ENCODE results near the gene NCOA1. TPM values are rescaled to one million over a fixed set of nuclear protein-coding genes. Genes with fewer than 3 reads are reported as not detected.
"Not testable (repeated sequence)": the region's sequence is repeated elsewhere in the genome, so short reads cannot be mapped to it uniquely, and the experiment has no call there.

NCOA1 gene
- polyA plus RNA-seq (2012; ENCODE audit: insufficient read depth, insufficient read length): 10.0 TPM

DNA sequence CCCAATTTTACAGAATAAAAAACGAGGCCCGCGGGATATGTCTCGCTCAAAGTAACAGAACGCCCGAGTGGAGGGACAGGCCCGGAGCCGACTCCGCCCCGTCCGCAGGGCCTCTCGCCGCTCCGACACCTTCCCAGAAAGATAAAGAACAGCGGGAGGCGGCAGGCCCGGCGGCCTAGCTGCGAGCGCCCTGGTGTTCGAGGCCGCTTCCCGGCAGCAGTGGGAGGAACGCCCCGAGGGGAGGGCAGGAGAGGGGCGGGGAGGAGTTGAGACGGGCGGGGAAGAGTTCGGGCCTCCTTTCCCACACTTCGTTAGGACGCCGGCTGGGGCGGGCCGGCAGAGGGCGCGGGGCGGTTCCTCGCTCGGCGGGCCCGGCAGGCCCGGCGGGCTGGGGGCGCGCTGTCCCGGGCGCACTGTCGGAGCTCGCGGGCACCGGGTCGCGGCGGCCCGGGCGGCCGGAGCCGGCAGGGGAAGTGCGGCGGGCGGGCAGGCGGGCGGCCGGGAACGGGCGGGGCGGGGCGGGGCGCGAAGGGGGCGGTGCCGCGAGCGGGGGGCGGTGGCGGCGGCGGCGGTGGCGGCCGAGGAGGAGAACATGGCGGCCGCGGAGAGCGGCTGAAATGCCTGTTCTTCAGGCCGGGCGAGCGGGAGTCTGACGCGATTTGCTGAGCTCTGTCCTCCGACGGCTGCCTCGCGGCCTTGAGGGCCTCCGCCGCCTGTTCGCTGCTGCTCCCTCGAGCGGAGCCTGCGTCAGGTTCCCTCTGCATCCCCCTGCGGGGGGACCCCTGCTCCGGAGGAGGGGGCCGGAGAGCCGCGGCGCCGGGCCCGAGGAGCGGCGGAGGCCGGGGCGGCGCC, at the start of gene NCOA1:
NCOA1 (plus strand) TSS at position 565 of the 852 bp plus-strand sequence. CDS start 167,424 bp downstream, outside the sequence.
- peak within 1 kb of the TSS; percentile 70 for H3K4me3 ChIP-seq (ENCODE audit: low read length)
- DNase-seq (ENCODE audit: low read depth, low spot score): peak; percentile 85

DNA sequence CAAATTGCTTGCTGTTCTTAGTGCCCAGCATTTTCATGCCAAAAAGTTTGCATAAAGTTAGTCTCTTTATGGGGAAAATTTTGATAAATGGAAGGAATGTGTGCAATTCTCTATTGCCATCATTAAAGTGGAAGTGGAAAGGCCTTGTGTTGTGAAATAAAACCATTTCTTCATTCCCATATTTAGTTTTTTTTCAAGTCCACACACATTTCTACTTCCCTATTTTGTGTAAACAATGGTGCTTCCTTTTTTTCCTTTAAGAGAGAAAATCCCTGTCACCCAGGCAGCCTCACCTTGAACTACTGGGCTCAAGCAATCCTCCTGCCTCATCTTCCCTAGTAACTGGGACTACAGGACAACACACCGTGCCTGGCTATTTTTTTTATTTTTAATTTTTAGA, 42.3 kb upstream of the NCOA1 start:
- no peak for DNase-seq (ENCODE audit: low read depth, low spot score)

DNA sequence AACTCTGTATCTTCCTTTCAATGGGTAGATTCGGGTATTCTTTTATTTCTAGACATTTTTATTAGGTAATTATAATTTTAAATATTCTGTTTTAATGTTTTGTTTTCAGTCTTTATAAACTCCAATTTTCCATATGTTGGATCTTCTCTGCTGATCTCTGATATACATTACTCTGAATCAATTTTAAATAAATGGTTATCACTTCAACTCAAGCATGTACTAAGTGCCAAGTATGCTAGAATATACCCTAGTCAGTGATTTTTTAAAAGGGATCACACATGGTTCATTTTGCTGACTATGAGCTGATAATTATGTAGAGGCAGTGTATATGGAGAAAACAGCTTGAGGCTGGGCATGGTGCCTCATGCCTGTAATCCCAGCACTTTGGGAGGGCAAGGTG, 41.7 kb upstream of the NCOA1 start:
- no peak overlapping the region for H3K4me3 ChIP-seq (ENCODE audit: low read length)
- no peak for DNase-seq (ENCODE audit: low read depth, low spot score)

More for the DNA sequence above, 42.3 kb upstream of the NCOA1 start:
- no peak overlapping the region for H3K4me3 ChIP-seq (ENCODE audit: low read length)

DNA sequence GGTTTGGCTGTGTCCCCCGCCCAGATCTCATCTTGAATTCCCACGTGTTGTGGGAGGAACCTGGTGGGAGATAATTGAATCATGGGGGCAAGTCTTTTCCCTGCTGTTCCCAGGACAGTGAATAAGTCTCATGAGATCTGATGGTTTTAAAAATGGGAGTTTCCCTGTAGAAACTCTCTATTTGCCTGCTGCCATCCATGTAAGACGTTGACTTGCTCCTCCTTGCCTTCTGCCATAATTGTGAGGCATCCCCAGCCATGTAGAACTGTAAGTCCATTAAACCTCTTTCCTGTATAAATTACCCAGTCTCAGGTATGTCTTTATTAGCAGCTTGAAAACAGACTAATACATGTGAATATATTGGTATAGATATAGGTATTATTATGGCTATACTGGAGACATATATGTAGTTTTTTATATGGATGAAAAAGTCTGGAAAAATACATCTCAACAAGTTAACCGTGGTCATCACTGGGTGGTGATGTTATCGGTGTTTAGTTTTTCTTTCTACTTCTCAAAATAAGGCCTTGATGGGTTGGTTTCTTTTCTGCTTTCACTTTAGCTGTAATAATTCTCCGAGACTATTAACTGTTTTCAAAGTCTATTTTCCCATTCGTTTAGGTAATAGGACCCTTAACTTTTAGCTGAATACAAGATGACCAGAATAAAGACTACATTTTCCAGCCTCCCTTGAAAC, 39.1 kb upstream of the NCOA1 start:
- DNase-seq (ENCODE audit: low read depth, low spot score): no peak
- H3K4me3 ChIP-seq (ENCODE audit: low read length): no peak overlapping the region

DNA sequence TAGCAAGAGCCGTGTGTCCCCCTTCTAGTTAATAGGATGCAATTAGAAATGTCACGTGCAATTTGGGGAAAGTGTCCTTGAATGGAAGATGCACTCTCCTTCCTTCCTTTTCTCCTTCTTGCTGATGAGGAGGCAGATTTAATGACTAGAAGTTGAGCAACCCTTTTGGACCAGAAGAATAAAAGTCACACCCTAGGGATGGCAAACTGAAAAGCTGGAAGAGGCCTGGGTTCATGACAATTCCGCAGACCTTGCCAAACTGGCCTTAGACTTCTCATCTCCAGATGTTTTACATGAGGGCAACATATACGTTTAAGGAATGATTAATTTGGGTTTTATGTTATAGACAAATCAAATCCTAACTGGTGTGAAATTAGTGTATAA, 38.6 kb upstream of the NCOA1 start:
- no peak overlapping the region for H3K4me3 ChIP-seq (ENCODE audit: low read length)
- DNase-seq (ENCODE audit: low read depth, low spot score): no peak

DNA sequence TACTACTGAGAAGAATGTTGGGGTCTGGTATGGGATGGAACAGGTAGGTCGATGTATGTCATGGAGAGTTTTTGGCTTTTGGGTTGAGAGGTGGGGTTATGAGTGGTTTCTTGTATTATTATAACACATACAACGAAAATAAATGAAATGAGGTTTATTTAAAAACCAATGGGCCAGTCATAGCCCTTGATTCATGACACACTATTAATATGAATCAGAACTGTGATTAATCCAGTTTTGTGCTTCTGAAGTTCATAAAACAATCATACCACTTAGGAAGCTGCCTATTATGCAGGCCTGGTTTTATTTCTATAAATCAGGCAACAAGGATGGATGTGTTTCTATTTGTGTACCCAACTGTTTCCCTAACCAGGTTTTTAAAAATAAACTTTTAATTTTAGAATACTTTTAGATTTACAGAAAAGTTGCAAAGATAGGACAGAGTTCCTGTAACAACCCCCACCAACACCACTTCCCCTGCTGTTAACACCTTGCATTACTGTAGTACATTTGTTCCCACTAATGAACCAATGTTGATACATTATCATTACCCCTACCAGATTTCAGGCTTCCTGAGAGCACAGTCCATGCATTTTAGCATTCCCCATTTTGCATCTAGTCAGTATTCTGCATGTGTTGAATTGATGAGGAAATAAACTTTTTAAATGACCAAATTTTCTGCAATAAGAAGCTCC, 37.5 kb upstream of the NCOA1 start:
- H3K4me3 ChIP-seq (ENCODE audit: low read length): no peak overlapping the region
- DNase-seq (ENCODE audit: low read depth, low spot score): no peak

DNA sequence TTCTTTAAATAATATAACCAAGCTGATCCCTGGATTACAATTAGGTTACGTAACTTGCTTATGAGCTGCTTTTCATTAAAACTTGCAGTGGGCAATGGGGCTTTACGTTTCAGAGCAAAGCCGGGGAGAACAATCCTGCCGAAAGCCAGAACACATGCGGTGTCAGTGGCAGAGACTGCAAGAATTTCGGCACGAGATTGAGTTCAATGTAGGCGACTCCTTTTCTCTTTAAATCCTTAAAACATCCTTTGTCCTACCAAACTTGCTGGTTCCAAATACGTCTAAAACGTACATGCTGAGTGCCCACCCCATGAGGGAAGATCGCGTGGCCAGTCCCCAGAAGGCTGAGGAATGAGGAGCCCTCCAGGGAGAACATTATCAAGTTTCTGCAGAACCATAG, 36.8 kb upstream of the NCOA1 start:
- DNase-seq (ENCODE audit: low read depth, low spot score): no peak
- no peak overlapping the region for H3K4me3 ChIP-seq (ENCODE audit: low read length)

DNA sequence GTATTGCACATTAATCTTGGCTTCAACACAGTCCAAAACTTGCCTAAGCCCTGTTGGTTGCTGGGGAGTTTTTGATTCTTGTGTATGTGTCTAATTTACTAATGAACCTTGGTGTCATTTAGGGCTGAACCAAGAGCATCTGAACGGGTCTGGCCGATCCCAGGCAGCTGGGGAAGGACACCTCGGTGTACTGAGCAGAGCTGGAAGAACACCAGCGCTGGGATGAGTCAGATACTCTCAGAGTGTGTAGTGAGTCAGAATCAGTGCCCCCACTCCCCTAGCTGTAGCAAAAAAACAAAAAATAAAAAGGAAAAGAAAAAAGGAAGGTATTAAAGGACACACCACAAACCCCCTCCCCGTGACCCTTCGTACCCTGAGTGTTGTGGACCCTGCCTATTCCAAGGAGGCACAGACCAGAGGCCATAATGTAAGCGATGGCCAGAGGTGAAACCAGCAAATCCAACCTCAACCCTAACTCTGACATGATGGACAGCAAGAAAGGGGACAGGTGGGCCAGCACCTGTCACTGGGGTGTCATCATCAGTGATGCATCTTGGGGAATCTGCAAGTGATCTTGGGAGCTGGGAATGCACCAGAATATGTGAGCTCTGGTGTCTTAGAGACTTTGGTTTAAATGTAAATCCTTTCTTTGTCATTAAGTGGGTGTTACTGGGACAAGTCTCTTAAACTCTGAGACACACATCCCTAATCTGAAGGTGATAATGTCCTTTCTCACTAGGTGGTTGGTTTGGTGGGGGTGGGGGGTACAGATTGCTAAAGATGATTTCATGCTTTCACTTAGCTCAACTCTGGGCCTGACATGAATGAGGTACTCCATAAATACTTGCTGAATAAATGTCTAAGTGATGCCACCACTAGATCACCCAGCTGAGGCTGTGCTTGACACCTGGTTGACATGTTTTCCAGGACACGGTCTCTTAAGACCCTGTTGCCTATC, 34.2 kb upstream of the NCOA1 start:
- H3K4me3 ChIP-seq (ENCODE audit: low read length): no peak overlapping the region
- no peak for DNase-seq (ENCODE audit: low read depth, low spot score)

DNA sequence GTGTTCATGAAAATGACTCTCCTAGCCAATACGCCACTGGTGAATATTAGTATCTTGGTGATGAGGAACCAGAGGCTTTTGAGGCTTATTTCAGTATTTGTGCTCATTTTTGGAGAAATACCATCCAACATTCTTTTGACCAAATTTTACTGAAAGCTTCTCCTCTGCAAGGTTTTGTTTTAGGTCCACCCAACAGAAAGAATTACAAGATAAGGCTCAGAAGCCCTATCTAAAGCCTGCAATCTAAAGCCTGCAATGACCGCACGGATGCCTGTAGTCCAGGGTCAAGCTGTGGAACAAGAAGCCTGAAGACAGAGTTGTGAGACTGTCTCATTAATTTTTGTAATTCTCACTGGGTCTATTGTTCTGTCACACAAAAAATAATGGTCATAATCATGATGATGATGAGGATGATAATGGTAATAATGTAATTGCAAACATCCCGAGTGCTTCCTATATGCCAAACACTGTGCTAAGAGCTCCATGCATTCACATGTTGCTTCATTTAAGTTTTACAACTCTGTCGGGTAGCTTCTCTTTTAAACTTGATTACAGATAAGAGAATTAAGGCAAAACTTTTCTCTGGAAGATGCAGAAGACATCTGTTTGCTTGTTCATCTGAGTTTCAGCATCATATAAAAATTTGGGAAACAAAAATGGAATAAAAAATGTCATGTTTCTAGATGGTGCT, 33.2 kb upstream of the NCOA1 start:
- DNase-seq (ENCODE audit: low read depth, low spot score): no peak
- H3K4me3 ChIP-seq (ENCODE audit: low read length): no peak overlapping the region

DNA sequence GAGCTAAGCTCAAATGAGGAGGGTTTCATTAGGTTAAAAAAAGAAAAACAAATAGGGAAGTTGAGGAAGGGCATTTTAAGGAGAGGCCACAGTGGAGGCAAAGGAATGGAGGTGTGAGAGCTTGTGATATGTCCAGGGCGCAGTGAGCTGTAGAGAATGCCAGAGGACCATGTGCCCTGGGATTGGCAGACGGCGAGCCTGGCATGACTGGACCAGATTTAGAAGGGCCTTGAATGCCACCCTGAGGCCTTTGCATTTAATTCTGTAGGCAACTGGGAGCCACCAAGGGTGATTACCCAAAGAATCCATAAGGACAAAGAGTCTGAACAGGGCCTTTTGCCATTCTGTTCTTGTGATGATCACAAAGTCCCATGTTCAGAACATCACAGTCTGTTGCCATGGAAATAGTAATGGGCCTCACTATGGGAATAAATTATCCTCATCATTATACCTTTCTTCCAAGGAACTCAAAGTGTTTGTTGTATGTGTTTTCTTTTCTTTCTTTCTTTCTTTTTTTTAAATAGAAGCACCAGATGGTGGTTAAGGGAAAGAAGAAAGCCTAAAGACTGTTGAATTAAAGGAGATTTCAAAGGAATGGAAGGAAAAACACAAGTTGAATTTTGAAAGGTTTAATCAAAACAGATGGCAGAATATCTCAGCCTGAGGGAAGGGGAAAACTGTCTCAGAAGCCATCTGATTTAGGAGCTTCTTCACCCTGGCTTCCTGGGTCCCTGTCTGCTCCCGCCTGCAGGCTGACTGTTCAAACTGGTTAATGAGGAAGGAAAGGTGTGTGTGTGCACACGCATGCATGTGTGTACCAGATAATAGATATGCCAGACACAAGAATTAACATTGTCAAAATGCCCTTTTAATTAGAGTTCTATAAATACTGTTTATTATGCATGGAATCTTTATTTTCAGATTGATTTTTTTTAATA, 31.6 kb upstream of the NCOA1 start:
- no peak for DNase-seq (ENCODE audit: low read depth, low spot score)
- no peak overlapping the region for H3K4me3 ChIP-seq (ENCODE audit: low read length)

DNA sequence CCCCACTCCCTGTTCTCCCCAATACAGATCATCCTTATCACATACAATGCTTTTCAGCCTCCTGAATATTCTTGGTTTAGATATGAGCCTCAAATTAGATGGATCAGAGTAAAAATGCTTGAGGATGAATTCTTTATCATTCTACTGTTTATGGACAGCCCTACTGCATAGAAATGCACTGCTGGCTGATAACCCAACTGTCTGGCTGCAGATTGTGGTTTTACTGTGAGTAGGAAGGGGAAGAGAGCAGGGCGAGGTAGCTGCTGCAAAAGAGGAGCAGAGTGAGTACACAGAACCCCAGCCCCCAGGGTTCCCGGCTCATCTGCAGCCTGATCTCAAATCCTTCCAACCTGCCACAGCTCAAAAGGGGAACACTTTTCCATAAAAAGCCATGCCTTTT, 29.4 kb upstream of the NCOA1 start:
- DNase-seq (ENCODE audit: low read depth, low spot score): peak; percentile 44
- peak overlapping the region; percentile 24; the same call in 1 of the 2 replicates for H3K4me3 ChIP-seq (ENCODE audit: low read length)

DNA sequence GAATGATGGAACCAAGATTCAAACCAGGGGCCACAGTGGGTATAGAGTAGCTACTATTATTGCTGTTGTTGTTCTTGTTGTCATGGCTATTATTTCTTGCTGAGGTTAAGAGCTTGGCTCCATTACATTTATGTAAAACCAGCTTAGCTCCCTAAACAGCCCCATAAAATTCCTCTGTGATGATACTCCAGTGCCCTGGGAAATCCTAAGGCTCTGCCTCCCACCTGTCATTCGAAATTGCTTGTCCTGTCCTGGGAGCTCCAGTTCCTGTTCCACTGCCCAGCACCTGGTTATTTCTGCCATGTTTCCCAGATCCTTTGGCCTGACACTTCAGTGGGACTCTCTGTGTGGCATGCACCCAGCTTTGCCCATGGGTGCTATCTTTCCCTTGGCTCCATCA, 27.8 kb upstream of the NCOA1 start:
- no peak for DNase-seq (ENCODE audit: low read depth, low spot score)

DNA sequence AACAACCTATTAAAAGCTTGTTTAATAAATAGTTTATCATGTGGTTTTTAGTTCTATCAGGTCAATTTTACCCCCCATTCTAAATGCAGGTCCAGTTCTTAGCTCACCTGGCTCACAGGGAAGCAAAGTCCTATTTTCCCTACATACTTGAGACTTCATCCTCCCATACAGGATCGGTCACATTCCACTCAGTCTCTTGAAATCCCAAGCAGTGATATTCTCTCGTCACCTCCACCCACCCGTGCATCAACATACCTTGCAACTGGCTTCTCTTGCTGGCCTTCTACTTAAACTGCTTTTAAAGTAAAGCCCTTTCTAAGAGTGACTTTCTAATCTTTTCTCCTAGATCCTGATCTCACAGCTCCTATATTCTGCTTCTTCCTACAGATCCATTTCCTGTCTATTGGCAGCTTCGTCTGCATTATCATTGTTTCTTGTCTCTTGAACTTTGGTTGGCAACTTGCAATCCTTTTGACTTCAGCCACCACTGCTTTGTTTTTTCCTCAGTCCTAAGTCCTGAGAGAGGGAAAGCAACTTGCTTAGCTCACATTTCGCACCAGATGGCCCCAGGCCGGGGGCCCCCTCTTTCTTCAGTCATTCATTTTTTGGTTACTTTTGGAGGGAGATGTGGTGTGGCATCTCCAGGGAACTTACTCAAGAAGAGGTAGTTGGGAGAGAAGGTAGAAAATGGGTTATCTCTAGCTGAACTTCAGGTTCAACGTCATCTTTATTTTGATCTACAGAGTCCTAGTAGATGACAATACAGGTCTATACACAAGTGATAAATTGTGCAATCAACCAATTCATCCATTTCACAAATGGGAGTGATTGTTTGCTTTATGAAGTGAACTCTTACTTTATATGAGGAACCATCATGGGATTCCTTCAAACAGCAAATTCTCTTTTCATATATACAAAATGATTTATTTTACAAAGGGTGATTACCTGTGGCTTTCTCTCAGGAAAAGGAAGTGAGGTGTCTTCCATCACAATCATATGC, 23.9 kb upstream of the NCOA1 start:
- no peak overlapping the region for H3K4me3 ChIP-seq (ENCODE audit: low read length)
- DNase-seq (ENCODE audit: low read depth, low spot score): no peak

More for the DNA sequence above, 27.8 kb upstream of the NCOA1 start:
- no peak overlapping the region for H3K4me3 ChIP-seq (ENCODE audit: low read length)

DNA sequence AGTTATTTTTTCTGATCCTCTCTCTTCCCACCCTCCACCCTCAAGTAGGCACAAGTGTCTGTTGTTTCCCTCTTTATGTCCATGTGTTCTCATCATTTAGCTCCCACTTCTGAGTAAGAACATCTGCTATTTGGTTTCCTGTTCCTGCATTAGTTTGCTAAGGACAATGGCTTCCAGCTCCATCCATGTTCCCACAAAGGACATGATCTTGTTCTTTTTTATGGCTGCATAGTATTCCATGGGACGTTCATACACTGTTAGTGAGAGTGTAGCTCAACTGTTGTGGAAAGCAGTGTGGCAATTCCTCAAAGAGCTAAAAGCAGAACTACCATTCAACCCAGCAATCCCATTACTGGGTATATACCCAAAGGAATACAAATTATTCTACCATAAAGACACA, 22.6 kb upstream of the NCOA1 start:
- not testable (repeated sequence) for H3K4me3 ChIP-seq (ENCODE audit: low read length); DNase-seq (ENCODE audit: low read depth, low spot score)

DNA sequence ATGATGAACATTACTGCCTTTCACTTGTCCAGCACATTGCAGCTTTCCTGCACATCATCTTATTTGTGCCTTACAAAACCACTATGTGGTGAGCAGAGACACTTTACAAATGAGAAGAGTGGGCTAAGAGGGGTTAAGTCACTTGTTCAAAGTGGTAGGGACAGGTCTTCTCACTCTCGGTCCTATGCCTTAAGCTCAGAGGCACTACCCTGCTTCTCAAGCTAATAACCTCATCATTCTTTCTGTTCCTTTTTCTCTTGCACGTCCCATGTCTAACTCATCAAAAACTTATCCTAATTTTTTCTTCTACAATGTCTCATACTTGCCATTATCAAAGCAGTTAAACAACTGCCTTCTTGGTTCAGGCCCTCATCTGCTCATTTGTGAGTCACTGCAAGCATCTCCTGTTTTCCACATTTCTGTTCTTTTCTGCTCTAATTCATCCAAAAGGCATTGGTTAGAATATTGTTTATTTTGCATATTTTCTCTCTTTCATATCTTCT, 21.9 kb upstream of the NCOA1 start:
- DNase-seq (ENCODE audit: low read depth, low spot score): no peak
- no peak overlapping the region for H3K4me3 ChIP-seq (ENCODE audit: low read length)

DNA sequence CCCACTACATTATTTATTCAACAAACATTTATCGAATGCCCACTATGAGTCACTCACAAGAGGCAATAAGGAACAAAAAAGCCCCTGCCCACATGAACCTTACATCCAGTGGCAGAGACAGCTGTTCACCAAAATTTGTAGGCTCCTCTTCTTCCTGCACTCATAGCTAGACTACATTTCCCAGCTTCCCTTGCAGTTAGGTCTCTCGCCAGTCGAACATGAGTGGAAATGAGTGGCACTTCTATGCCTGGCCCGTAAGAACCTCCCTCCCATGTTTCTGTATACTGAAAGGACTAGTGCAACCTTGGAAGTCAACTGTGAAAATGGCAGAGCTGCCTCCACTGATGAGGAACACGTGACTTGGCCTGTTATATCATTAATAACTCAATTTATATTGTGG, 19.4 kb upstream of the NCOA1 start:
- DNase-seq (ENCODE audit: low read depth, low spot score): no peak
- no peak overlapping the region for H3K4me3 ChIP-seq (ENCODE audit: low read length)
